GM19467 (cell line): Measurements from ENCODE around the gene PTRH1.

Source experiments
- ATAC-seq: cut with Tn5 transposase; IDR thresholded peaks from one replicate; pipeline ENCODE4 v1.9.1; 2021; ENCODE audit warnings: mild to moderate bottlenecking, moderate library complexity; ENCODE audit not compliant: unreplicated experiment

The PTRH1 gene

GRCh38 chr9:127698386-127698785 is 17.1 kb downstream of the PTRH1 start:
- ATAC-seq = no peak

- no peak for ATAC-seq
Measured at GRCh38 chr9:127697575-127697974, 17.9 kb downstream of the PTRH1 start.

GRCh38 chr9:127694890-127695720 is 20.4 kb downstream of the PTRH1 start:
- no peak for ATAC-seq

- no peak for ATAC-seq
Measured at GRCh38 chr9:127693697-127694096, 21.8 kb downstream of the PTRH1 start.

- ATAC-seq = no peak
Measured at GRCh38 chr9:127693143-127693542, 22.3 kb downstream of the PTRH1 start.

GRCh38 chr9:127692071-127692470 is 23.4 kb downstream of the PTRH1 start:
- no peak for ATAC-seq

- ATAC-seq = no peak
Measured at GRCh38 chr9:127690735-127691134, 24.7 kb downstream of the PTRH1 start.

- no peak for ATAC-seq
Measured at GRCh38 chr9:127689329-127690000, 26.0 kb downstream of the PTRH1 start.

- ATAC-seq = no peak
Measured at GRCh38 chr9:127686461-127687393, 28.7 kb downstream of the PTRH1 start.

- no peak for ATAC-seq
Measured at GRCh38 chr9:127684576-127684975, 30.9 kb downstream of the PTRH1 start.

- ATAC-seq = no peak
Measured at GRCh38 chr9:127683723-127684122, 31.7 kb downstream of the PTRH1 start.

GRCh38 chr9:127682351-127683136 is 32.9 kb downstream of the PTRH1 start:
- no peak for ATAC-seq

GRCh38 chr9:127680846-127681245 is 34.6 kb downstream of the PTRH1 start:
- no peak for ATAC-seq

GRCh38 chr9:127680226-127680625 is 35.2 kb downstream of the PTRH1 start:
- ATAC-seq = no peak

- ATAC-seq = no peak
Measured at GRCh38 chr9:127679506-127679905, 36.0 kb downstream of the PTRH1 start.

- ATAC-seq = no peak
Measured at GRCh38 chr9:127676638-127677037, 38.8 kb downstream of the PTRH1 start.

GRCh38 chr9:127673234-127673633 is 42.2 kb downstream of the PTRH1 start:
- no peak for ATAC-seq

GRCh38 chr9:127667906-127668305 is 47.6 kb downstream of the PTRH1 start:
- ATAC-seq = no peak

GRCh38 chr9:127667127-127667844 is 48.2 kb downstream of the PTRH1 start:
- no peak for ATAC-seq
